GM12891 (cell line): ENCODE results near the gene IFNL2.

Experiments used
- PAX5 ChIP-seq: IDR thresholded peaks from 2 replicates; pipeline ENCODE4 v1.6.1; 2011; ENCODE audit warnings: low read length, moderate library complexity, mild to moderate bottlenecking; ENCODE audit not compliant: insufficient read depth, severe bottlenecking
- POLR2A ChIP-seq: IDR thresholded peaks from 2 replicates; pipeline ENCODE4 v1.6.1; 2011; ENCODE audit warnings: low read depth, low read length, control low read depth
- POLR2AphosphoS5 ChIP-seq: IDR thresholded peaks from 2 replicates; pipeline ENCODE4 v1.6.1; 2011; ENCODE audit warnings: low read depth, low read length, control low read depth
- POU2F2 ChIP-seq: IDR thresholded peaks from 2 replicates; pipeline ENCODE4 v1.6.1; 2011; ENCODE audit warnings: low read depth, mild to moderate bottlenecking, control low read depth, low read length, moderate library complexity
- SPI1 ChIP-seq: IDR thresholded peaks from 2 replicates; pipeline ENCODE4 v1.6.1; 2011; ENCODE audit warnings: low read depth, low read length, control low read depth
- TAF1 ChIP-seq: IDR thresholded peaks from 2 replicates; pipeline ENCODE4 v1.6.1; 2011; ENCODE audit warnings: low read depth, low read length, control low read depth

DNA sequence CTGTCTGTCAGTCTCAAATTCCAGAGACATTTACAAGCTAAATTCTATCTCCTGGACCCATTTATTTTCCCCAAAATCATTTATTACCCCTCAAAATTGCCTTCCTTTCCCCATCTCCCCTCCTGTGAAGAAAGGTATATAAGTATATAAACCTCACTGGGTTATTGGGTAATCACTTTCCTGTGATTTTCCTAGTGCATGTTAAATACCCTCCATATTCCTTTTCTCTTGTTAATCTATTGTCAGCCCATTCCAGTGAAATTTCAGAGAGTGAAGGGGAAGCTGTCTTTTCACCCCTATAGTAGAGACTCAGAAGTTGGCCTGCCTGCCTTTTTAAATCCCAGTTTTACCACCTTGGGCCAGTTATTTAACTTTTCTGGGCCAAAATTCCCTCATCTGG is 37.9 kb downstream of the IFNL2 start:
- no peak for TF ChIP-seq POLR2AphosphoS5
- TF ChIP-seq TAF1 = no peak
- no peak for TF ChIP-seq POLR2A
- TF ChIP-seq SPI1 = no peak
- no peak for TF ChIP-seq PAX5
- TF ChIP-seq POU2F2 = no peak
